Renal cortex interstitium (tissue), 11 donors: ENCODE results near the gene YPEL1. TPM values are rescaled to one million over a fixed set of nuclear protein-coding genes. Genes with fewer than 3 reads are reported as not detected.
A peak's percentile ranks its signal among the peaks of the same experiment; 100 is the strongest.
"Not testable (repeated sequence)": the region's sequence is repeated elsewhere in the genome, so short reads cannot be mapped to it uniquely, and the experiment has no call there.

ENCODE experiments used
- DNase-seq, 11 donors: peaks; one replicate each; pipeline ENCODE4 v3.0.0-alpha.2; 2013; ENCODE audit warnings: low read depth in 9 of 11, low spot score in 4 of 11; ENCODE audit errors: extremely low read depth in 1 of 11
- polyA plus RNA-seq, 3 donors: library from polyadenylated mRNA; unstranded; fragments of 120-200 nt; gene quantifications; one replicate each; pipeline ENCODE4 v1.2.1, GENCODE V29; 2013; ENCODE audit not compliant: insufficient read length in 3 of 3

Gene YPEL1
- polyA plus RNA-seq, 3 donors = 15.1 to 16.5 (median 16.3) TPM

DNA sequence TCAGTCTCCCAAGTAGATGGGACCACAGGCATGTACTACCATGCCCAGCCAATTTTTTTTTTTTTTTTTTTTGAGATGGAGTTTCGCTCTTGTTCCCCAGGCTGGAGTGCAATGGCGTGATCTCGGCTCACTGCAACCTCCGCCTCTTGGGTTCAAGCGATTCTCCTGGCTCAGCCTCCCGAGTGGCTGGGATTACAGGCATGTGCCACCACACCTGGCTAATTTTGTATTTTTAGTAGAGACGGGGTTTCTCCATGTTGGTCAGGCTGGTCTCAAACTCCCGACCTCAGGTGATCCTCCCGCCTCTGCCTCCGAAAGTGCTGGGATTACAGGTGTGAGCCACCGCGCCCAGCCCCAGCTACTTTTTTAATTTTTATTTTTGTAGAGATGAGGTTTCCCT, 56.8 kb downstream of the YPEL1 start:
- not testable (repeated sequence) for DNase-seq

DNA sequence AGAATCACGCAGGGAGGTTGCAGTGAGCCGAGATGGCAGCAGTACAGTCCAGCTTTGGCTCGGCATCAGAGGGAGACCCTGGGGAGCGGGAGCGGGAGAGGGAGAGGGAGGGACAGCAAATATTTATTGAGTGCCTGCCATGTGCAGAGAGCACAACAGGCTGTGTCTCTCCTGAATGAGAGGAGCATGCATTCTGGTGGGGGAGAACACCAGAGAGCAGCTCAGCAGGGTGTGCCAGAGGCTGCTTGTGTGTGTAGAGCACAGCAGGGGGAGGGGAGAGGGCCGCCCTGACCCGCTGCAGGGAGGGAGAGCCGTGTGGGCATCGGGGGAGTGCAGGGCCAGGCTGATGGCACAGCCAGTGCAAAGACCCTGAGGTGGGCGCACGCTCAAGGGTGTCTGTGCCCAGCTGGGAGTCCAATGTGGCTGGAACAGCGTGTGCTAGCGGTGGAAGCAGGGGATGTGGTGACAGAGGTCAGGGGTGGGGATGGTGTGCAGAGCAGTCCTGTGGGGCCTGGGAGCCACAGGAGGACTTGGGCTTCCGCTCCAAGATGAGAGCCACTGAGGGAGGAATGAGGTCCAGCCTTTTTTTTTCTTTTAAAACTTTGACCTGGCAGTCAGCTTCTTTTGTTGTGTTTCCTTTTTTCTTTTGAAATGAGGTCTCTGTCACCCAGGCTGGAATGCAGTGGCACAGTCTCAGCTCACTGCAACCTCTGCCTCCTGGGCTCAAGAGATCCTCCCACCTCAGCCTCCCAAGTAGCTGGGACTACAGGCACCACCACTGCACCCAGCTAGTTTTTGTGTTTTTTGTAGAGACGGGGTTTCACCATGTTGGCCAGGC, 57.8 kb downstream of the YPEL1 start:
- DNase-seq = no peak

DNA sequence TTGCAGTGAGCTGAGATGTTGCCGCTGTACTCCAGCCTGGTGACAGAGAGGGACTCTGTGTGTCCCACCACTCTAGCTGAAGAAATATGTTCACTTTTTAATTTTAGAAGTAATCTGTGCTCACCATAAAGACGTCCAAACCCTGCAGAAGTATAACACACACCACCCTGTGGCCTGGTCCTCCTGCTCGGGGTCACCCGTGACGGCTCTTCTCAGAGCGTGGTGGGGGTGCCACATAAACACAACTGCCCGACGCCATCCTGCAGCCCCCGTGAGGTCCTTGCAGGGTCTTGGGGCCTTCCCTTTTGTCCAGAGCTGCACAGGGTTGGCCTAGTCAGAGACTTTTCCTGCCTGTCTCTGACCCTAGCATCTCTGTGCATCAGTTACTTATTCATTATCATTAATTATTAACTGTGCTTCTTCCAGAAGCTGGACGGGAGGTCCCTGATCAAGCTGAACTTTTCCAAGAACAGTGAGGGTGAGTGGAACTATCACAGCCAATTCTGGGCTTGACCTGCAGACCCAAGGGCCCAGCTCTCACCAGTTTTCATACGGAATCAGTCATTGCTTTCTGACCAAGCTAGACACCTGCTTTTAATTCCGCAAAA, 60.9 kb downstream of the YPEL1 start:
- DNase-seq = no peak

DNA sequence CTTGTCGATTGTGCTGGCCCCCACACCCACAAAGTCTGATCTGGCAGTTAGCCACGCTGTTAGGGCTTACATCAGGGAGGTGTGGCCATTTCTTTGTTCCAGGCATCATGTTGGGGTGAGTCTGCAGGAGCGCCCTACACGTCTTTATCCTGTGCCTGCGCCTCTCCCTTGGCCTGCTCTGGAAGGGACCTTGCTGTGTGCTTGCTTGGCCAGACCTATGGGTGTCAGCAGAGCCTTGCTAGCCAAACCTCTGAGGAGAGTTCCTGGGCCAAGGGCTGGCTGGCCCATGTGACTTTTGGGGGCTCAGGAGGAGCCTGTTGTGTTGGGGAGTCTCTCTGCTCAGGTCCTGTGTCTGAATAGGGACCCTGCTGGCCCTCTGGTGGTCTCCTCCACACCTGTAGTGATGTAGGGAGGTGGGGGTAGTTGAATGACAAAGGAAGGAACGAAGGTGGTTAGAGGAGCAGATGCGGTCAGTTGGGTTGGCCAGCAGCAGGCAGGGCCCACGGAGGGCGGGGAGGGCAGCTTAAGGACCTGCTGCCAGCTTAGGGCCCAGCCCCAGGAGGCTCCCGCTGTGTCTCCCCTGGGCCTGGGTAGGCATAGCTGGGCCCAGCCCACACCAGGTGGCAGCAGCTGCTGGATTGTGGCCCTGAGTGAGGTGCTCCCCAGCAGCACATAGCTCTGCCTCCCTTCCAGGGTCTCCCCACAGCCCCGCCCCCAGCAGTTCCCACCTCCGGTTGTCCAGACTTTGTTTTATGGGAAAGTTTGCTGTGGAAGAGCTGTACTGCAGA, 61.9 kb downstream of the YPEL1 start:
- DNase-seq = no peak

DNA sequence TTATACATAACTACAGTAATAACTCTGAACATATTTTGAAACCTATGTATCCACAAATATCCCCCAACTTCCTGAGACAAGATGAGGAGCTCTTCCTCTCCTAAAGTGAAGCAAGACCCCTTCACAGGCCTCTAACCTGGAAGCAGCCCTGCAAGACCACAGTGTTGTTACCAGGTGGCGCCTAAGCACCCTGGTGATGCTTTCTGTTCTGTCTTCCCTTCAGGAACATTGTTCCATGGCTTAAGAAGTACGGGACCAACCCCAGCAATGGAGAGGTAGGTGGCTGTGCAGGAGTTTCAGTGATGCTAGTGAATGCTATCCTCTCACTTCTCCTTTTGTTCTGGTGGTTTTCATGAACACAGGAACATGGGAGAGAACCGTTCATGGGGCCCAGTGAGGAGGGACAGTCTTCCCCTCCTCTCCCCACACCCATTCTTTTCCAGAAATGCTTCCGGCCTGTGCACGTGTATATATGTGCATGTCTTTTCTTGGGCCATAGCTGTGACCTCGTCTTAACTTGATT, 63.4 kb downstream of the YPEL1 start:
- no peak for DNase-seq

DNA sequence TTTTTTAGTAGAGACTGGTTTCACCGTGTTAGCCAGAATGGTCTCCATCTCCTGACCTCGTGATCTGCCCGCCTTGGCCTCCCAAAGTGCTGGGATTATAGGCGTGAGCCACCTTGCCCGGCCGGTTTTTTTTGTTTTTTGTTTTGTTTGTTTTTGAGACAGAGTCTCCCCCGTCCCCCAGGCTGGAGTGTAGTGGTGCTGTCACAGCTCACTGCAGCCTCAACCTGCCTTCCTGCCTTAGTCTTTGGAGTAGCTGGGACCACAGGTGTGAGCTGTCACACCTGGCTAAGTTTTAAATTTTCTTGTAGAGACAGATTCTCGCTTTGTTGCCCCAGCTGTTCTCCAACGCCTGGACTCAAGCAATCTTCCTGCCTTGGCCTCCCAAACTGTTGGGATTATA, 66.6 kb downstream of the YPEL1 start:
- no peak for DNase-seq

DNA sequence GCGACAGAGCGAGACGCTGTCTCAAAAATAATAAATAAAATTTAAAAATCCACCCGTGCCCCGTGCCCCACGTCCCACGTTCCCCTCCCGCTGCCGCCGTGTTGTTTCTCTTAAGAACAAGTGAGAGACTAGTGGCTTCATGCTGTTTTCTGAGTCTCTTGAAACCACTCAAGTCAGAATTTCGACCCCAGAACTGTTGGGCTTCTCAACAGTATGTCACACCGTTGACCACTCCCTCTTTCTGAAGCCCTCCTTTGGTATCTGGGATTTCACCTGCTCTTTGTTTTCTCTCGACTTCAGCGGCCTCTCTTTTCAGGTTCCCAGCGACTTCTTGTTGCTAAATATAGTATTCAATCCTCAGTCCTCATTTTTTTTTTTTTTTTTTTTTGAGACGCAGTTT, 68.8 kb downstream of the YPEL1 start:
- DNase-seq = no peak

DNA sequence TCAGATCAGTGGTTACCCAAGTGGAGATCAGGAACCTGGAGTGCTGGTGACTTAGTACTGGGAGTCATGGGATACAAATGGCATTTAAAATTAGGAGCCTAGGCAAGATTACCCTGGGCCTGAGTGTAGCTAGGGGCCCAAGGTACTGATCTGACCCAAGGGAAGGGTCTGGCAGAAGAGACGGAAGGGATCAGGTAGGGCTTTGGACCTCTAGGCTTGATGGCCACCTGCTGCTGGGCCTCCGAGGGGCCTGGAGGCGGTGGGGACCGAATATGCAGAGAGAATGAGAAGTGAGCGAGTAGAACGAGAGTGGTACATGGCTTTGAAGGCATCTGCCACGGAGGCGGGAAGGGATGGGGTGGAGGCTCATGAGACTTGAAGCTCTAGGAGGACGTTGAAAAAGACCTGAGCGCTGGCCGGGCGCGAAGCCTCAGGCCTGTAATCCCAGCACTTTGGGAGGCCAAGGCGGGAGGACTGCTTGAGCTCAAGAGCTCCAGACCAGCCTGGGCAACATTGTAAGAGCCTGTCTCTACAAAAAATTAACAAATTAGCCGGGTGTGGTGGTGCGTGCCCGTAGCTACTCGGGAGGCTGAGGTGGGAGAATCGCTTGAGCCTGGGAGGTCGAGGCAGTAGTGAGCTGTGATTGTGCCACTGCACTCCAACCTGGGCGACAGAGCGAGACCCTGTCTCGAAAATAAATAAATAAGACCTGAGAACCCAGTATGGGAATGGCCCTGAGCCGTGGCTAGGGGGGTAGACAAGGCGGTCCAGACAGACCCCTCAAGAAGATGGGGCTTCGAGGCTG, 70.3 kb downstream of the YPEL1 start:
- DNase-seq = no peak

DNA sequence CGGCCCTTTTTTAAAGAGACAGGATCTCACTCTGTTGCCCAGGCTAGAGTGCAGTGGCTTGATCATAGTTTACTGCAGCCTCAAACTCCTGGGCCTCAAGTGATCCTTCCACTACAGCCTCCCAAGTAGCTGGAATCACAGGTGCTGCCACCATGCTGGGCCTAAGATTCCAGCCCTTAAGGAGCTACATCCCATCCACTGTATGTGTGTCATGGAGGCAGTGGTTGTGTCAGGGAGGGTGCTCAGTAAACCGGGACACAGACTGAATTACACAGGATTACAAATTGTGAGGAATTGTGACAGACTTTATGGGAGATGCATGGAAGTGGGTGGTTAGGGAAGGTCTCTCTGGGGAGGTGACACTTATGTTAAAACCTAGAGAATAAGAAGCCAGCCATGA, 71.9 kb downstream of the YPEL1 start:
- no peak for DNase-seq

DNA sequence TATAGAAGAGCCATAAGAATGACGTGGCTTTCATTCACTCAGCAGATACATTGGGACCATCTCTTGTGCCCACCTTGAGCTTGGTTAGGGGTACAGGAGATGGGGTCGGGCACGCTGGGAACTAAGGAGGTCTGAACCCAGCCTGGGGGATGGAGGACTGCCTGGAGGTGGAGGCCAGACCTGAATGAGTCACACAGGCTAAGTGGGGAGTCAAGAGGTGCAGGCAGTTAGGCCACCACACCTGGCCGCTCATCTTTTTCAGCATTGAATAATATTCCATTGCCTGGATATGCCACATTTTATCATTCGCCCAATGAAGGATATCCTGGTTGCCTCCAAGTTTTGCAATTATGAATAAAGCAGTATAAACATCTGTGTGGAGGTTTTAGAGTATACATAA, 73.6 kb downstream of the YPEL1 start:
- no peak for DNase-seq

DNA sequence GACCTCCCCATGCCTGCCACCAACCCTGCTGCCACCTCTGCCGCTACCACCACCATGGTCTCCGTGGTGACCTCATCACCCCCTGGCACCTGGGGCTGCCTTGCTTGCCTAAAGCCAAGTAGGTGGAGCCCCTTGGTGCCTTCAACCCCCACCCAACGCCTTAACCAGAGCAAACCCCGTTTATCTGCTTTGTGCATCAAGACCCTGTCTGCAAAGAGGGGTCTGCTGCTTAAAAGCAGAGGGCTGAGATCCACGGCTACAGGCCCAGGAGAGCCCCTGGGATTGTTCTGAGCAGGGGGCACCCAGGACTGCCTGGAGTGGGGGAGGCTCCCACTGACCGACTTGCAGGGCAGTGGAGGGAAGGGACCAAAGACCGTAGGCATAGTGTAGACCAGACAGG, 74.7 kb downstream of the YPEL1 start:
- no peak for DNase-seq

DNA sequence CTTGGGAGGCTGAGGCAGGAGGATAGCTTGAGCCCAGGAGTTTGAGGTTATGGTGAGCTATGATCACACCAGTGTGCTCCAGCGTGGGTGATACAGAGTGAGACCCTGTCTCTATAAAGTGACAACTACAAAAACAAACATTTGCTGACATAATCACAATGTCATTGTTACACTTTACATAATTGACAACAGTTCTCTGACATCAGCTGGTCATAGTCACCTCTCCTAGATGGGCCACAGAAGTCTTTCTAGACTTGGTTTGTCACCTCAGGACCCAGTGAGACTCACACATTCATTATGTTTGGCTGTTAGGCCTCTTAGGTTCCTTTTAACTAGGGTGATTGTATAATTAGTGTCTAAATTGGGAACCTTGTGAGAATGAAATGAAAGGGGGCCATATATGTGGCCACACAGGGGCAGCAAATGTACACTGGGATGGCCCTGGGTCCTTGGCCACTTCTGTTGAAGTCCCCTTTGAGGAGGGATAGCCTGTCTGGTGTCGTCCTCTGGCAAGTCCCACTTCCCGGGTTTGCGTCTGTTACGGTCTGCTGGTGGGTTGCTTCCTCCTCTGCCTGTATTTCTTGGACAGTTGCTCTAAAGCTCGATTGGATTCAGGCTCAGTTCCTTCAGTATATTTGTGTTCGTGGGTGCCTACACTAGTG, 75.6 kb downstream of the YPEL1 start:
- DNase-seq = no peak

DNA sequence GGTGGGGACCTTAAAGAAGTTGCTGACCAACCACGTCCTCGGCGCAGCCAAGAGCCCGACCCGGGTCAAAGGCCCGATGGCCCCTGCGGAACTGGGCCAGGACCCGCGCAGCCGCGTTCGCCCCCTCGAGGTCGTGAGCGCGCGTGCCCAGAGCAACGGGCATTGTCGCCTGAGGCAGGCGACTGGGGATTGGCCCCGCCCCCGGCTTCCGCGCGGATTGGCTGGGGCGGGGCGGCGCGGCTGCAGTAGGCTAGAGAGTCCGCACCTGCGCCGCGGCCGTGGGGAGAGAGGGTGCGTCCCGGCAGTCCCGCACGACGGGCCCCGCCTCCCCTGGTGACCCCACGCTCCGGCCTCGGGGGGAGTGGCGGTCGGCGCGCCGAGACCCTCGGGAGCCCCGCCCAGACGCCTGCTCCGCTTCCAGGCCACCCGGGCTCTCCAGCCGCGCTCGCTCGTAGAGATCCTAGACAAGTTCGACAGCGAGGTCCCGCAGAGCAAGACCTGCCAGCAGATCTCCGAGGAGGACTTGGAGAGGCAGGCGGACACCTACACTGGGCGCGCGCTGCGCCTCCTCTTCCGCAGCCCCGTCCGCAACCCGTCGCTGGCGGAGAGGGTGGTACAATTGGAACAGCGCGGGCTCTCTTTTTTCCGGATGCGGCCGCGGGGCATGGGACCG, 78.1 kb downstream of the YPEL1 start:
- DNase-seq = peak in 3 of 11 donors; percentile 36 to 71 (median 68)

DNA sequence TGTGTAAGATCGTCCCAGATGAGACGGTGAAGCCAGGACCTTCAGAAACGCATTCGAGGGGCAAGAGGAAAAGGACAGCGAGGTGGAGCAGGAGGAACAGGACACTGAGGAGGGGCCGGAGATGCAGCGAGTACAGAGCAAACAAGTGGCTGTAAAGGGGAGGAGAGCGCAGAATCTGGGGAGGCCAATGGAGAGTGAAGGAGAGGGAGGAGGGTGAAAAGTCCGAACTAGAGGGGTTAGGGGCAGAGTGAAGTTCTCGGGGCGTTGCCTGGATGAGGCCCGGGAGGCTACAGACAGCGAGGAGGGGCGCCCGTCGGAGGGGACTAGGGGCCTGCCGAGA, 78.6 kb downstream of the YPEL1 start:
- no peak for DNase-seq

DNA sequence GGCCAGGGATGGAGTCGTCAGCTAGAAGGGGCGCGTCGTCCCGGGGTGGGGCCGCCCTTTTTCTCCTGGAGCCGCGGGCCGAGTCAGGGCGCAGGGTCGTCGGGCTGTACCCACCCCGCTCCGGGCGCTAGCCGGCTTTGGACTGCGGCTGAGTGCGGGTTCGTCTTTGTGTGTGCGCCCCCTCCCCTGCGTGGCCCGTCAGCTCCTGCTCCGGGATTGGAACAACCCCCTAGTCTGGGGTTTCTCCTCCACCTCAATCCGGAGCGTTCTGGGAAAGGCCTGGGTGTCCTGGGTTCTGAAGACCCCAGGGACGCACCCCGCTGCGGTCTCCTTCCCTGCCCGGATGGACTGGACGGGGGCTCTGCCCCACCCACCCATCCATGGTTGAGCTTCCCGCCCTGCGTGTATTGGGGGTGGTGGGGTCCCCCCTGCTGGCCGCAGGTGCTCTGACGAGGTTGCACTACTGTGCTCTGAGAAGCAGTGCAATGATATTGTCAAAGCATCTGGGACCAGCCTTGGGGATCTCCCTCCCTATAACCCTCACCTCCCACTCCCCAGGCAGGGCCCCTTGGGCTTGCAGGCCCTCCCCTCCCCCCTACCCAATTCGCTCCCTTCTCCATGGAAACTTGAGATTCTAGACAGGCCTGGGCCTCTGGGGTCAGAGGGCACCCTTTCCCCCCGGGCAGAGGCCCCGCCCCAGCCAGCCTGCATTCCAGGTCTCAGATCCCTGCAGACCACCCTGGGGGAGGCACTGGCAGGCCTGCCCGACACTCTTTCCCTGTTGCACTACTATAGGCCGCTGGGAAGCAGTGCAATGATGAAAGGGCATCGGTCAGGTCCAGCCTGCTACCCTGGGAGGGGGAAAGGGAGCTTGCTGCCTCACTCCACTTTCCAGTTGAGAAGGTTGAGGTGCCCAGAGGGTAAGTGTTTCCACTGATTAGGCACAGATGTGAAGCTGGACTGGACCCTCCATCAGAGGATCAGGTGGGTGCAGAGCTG, 82.7 kb downstream of the YPEL1 start:
- DNase-seq = no peak

DNA sequence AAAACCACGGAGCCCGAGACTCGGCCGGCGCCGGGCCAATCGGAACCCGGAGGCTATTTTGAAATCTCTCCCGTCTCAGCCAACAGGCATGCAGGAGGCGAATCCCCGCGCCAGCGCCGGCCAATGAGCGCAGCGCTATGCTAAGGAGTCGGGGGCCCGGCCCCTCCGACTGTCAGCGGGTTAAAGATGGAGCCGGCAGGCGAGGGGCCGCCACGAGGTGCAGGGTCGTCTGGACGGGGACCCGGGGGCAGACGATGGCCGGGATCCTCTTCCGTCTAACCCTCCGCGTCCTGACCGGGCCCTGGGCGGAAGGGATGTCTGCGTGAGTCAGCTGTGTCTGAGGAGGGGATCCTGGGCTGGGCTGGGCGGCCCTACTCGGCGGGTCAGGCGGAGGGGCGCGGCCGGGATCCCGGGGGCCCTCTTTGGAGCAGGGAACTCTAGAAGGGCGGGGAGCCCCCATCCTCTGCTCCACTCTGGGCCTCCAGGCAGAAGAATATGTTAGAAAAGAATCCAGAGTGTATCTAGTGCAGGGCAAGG, 83.5 kb downstream of the YPEL1 start:
- peak in 9 of 11 donors; percentile 75 to 87 (median 85) for DNase-seq
